HEK293T (cell line): Measurements from ENCODE around the gene FBXO46.

Experiments used
- CTBP1 ChIP-seq: fragments of 450-650 bp; IDR thresholded peaks from 2 replicates; pipeline ENCODE4 v1.6.1; 2016; ENCODE audit warnings: borderline replicate concordance
- ELF4 ChIP-seq: fragments of 450-650 bp; IDR thresholded peaks from 2 replicates; pipeline ENCODE4 v1.6.1; 2017; ENCODE audit warnings: antibody characterized with exemption
- FOXA1 ChIP-seq: fragments of 450-650 bp; IDR thresholded peaks from 2 replicates; pipeline ENCODE4 v1.6.1; 2016; ENCODE audit warnings: mild to moderate bottlenecking
- LEF1 ChIP-seq: fragments of 450-650 bp; IDR thresholded peaks from 2 replicates; pipeline ENCODE4 v1.6.1; 2017; ENCODE audit warnings: mild to moderate bottlenecking, borderline replicate concordance
- SP1 ChIP-seq: fragments of 450-650 bp; IDR thresholded peaks from 2 replicates; pipeline ENCODE4 v1.6.1; 2017
- SUZ12 ChIP-seq: fragments of 450-650 bp; IDR thresholded peaks from 2 replicates; pipeline ENCODE4 v1.6.1; 2016; ENCODE audit warnings: mild to moderate bottlenecking
- TARDBP ChIP-seq: fragments of 450-650 bp; IDR thresholded peaks from 2 replicates; pipeline ENCODE4 v1.6.1; 2016
- ZNF384 ChIP-seq: fragments of 450-650 bp; IDR thresholded peaks from 2 replicates; pipeline ENCODE4 v1.6.1; 2016
- TF ChIP-seq, protein P1 (sequence below): fragments of 450-650 bp; IDR thresholded peaks from 2 replicates; pipeline ENCODE4 v1.6.1; 2016

GRCh38 chr19:45739498-45740439, 9.1 kb upstream of the FBXO46 start:
- TF ChIP-seq LEF1 = no peak
- TF ChIP-seq SP1 = no peak
- no peak for TF ChIP-seq ZNF384
- TF ChIP-seq SUZ12 = no peak
- TF ChIP-seq FOXA1 = no peak
- no peak for TF ChIP-seq CTBP1
- TF ChIP-seq TARDBP = no peak
- TF ChIP-seq ELF4 = no peak
- TF ChIP-seq, protein P1, sequence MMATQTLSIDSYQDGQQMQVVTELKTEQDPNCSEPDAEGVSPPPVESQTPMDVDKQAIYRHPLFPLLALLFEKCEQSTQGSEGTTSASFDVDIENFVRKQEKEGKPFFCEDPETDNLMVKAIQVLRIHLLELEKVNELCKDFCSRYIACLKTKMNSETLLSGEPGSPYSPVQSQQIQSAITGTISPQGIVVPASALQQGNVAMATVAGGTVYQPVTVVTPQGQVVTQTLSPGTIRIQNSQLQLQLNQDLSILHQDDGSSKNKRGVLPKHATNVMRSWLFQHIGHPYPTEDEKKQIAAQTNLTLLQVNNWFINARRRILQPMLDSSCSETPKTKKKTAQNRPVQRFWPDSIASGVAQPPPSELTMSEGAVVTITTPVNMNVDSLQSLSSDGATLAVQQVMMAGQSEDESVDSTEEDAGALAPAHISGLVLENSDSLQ = no peak
